GM21717 (cell line): ENCODE results near the gene GABRB1.

Experiments
- ATAC-seq: cut with Tn5 transposase; IDR thresholded peaks from one replicate; pipeline ENCODE4 v1.9.1; 2021; ENCODE audit warnings: mild to moderate bottlenecking, moderate library complexity; ENCODE audit not compliant: unreplicated experiment

The GABRB1 gene

GRCh38 chr4:47207555-47207954 is 176.2 kb downstream of the GABRB1 start:
- no peak for ATAC-seq

GRCh38 chr4:47209833-47210232 is 178.5 kb downstream of the GABRB1 start:
- no peak for ATAC-seq

GRCh38 chr4:47210828-47211227 is 179.5 kb downstream of the GABRB1 start:
- ATAC-seq = no peak

GRCh38 chr4:47213106-47213505 is 181.7 kb downstream of the GABRB1 start:
- ATAC-seq = no peak

GRCh38 chr4:47213539-47213938 is 182.2 kb downstream of the GABRB1 start:
- no peak for ATAC-seq

GRCh38 chr4:47213971-47214370 is 182.6 kb downstream of the GABRB1 start:
- ATAC-seq = no peak

GRCh38 chr4:47215759-47216158 is 184.4 kb downstream of the GABRB1 start:
- ATAC-seq = no peak

GRCh38 chr4:47217291-47217690 is 185.9 kb downstream of the GABRB1 start:
- ATAC-seq = no peak

GRCh38 chr4:47217884-47218283 is 186.5 kb downstream of the GABRB1 start:
- ATAC-seq = no peak

- no peak for ATAC-seq
Measured at GRCh38 chr4:47218631-47219030, 187.3 kb downstream of the GABRB1 start.

GRCh38 chr4:47219586-47219985 is 188.2 kb downstream of the GABRB1 start:
- no peak for ATAC-seq

GRCh38 chr4:47221721-47222120 is 190.4 kb downstream of the GABRB1 start:
- ATAC-seq = no peak

GRCh38 chr4:47222276-47222675 is 190.9 kb downstream of the GABRB1 start:
- no peak for ATAC-seq

- no peak for ATAC-seq
Measured at GRCh38 chr4:47224361-47224760, 193.0 kb downstream of the GABRB1 start.

GRCh38 chr4:47235721-47236120 is 204.4 kb downstream of the GABRB1 start:
- ATAC-seq = no peak

GRCh38 chr4:47238667-47239066 is 207.3 kb downstream of the GABRB1 start:
- no peak for ATAC-seq

- no peak for ATAC-seq
Measured at GRCh38 chr4:47239649-47240048, 208.3 kb downstream of the GABRB1 start.

- ATAC-seq = no peak
Measured at GRCh38 chr4:47251348-47252135, 220.2 kb downstream of the GABRB1 start.

- no peak for ATAC-seq
Measured at GRCh38 chr4:47263721-47264120, 232.4 kb downstream of the GABRB1 start.

GRCh38 chr4:47270201-47270888 is 239.0 kb downstream of the GABRB1 start:
- ATAC-seq = no peak

- no peak for ATAC-seq
Measured at GRCh38 chr4:47271291-47271690, 239.9 kb downstream of the GABRB1 start.

GRCh38 chr4:47274901-47275300 is 243.5 kb downstream of the GABRB1 start:
- no peak for ATAC-seq
